Dermis blood vessel endothelial cell (primary cell): Measurements from ENCODE around the gene GAREM1. TPM values are rescaled to one million over a fixed set of nuclear protein-coding genes. Genes with fewer than 3 reads are reported as not detected.

Experiments
- DNase-seq: peaks from one replicate; pipeline ENCODE4 v3.0.0; 2010
- total RNA-seq: library from RNA; depleted of rRNA; stranded (reverse); fragments of >200 nt; gene quantifications from 2 replicates; pipeline ENCODE4 v1.2.3, GENCODE V29; 2014

Gene GAREM1
- total RNA-seq, 1 donor from 2014 or later: 1.4 TPM

DNA sequence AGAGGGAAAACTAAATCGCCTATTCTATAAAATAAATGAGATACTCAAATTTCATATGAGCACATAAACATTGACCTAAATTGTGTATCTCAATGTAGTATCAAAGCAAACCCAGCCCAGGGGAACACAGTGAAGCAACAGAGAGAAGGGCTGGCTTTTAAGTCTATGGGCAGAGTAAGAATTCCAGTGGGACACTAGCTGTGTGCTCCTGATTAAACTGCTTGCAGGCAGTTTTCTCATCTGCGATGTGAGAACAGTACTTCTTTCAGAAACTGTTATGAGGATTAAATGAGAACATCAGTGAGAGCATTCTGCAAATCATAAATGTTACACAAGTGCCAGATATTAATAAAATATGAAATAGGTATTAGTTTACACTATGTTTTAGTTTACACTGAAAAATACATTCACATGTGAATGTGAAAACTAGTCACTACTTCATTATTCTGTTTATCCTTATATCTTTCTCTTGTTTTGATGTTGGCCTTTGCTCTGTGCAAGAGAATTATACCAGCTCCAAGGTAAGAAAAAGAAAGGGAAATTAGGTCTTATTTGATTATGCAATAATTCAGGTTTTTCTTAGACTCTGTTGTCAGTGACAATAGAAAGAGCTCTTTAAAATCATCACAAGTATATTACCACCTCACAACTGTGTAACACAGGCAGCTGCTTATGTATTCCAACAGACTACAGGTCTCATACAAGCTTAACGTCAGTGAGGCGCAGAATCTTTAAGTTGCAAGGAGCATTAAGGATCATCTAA is 47.5 kb downstream of the GAREM1 start:
- no peak for DNase-seq

DNA sequence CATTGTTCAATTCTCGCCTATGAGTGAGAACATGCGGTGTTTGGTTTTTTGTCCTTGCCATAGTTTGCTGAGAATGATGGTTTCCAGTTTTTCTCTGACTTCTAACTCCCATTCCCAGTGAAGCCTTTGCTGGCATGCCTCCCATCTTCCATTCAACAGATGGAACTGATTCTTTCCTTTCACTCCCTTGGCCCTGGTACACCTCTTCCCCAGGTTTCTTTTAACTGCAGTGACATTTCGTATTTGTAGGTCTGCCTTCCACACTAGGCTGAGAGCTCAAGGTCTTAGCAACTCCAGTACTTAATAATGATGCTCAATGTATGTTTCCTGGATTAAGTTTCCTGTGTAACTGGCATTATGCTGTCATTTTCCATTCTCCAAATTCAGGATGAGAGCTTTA is 48.5 kb downstream of the GAREM1 start:
- no peak for DNase-seq

DNA sequence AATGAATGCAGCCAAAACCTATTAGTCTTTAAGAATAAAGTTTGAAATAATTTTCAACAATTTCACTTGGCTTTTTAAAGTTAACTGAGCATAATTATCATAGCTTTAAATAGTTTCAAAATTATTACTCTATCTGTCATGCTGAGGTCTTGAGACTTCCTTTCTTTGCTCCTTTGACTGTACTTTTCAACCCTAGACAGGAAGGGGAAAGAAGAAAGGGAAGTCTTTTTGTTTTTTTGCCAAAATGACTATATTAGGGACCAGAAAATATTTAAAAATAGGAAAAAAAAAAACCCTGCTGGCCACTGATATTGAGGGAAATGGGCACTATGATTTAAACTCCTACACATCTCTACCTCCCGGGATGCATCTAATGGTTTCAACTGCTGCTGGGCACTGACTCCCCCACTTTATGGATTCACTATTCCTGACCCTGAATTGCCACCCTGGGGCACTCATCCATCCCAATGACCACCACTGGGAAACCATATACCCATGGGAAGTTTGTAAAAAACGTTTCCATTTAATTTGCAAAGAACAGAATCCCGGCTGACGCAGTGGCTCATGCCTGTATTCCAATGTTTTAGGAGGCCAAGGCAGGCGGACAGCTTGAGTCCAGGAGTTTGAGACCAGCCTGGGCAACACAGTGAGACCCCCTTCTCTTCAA is 50.5 kb downstream of the GAREM1 start:
- no peak for DNase-seq

DNA sequence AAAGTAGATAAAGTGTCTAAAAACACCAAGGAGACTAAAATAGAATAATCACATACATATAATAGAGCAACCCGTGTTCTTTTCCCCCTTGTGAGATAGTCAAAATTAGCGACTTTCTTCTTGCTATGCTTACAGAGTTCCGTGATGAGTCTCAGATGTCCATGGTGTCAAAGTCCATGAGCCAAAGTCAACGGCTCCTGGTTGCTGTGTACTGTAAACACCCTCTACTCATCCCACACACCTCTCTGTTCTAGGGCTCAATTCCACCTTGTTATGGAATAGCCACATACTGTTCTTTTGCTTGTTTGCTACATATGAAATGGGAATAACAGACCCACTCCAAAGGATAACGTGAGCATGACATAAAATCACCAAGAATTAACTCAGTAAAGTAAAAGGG is 52.5 kb downstream of the GAREM1 start:
- no peak for DNase-seq

DNA sequence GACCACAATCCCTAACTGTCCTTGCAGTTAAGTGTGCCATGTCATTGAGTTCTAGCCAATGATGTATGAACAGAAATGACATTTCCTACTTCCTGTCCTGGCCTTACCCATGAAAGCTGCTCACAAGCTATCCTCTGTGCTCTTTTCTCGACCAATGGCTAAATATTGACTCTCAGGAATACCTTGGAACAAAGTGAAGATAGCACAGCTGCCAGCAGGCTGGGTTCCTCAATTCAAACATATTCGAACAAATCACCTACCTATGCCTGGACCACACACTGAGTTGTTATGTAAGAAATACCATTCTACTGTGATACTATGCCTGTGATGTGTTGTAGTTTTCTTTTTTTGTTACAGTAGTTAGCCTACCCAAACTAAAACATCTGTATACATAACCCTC is 65.1 kb downstream of the GAREM1 start:
- DNase-seq: no peak

DNA sequence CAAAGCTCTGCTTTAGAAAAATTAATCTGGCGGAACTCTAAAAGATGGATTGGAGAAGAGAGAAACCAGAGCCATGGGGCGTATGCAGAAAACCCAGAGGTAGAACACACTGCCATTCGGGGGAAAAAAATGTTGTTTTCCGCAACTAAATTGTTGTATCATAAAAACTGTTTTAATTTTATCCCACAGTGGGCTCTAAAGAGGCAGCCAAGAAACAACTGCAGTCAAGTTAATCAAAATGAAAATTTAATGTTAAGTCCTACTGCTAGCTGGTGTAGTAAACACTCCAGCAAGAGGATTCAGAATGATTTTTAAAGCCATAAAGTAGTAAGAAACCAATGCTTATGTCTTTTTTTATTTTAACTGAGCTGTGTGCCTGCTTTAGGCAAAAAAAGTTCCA is 69.1 kb downstream of the GAREM1 start:
- no peak for DNase-seq

DNA sequence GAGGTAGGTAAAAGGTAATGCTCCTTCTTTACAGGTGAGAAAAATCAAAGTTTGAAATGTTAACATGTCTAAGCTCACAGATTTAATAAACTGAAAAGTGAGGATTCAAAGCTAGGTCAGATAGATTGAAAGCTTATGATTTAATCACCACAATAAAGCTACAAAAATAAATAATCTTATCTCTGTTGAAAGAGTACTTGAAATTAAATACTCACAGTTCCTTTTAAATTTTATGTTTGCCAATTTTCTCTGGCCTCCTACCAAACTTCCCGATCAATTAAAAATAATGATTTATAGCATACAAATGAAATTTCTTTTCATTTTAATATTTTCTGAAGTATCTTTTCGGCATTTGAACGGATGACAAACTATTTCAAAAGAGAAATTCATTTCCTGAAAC is 77.3 kb downstream of the GAREM1 start:
- DNase-seq: no peak

DNA sequence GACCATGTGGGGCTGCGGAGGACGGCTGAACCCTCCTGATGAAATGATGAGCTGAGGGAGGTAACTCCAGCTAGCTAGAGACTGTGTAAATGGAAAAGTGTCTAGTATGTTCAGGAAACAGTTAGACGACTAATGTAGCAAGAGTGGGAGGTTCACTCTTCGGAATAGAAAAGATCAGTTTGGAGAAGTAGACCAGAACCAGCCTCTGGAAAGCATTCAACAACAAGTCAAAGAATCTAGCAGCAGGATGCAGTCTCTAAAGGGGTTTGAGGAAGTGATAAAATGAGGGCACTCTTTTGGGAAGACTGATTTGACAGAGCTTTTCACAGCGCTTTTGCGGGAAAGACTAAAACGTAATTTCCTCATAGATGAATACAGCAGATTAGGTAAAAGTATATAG is 79.6 kb downstream of the GAREM1 start:
- DNase-seq: no peak

DNA sequence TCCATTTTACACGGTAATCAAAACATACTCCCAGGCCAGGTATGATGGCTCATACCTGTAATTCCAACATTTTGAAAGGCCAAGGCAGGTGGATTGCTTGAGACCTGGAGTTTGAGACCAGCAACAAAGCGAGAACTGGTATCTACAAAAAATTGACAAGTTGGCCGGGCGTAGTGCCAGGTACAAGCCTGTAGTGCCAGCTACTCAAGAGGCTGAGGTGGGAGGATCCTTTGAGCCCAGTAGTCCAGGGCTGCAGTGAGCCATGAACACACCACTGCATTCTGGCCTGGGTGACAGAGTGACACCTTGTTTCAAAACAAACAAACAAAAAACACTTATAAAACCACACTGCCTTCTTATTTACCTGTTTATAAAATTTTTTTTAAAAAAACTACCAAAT is 80.8 kb downstream of the GAREM1 start:
- DNase-seq: no peak

DNA sequence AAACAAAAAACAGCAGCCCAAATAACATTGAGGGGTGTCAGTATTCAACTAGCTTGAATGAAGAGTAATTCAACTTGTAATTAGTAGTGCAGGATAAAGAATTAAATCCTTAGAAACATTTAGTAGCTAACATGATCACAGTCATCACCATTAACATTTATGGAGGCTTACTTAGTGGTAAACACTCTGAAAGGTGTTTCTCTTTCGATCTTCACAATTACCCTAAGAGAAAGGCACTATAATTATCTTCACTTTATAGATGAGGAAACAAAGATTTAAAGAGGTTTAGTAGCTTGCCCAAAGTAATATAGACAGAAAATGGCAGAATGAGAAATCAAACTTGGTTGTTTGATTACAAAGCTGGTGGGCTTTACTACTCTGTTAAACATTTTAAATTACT is 81.5 kb downstream of the GAREM1 start:
- DNase-seq: no peak

DNA sequence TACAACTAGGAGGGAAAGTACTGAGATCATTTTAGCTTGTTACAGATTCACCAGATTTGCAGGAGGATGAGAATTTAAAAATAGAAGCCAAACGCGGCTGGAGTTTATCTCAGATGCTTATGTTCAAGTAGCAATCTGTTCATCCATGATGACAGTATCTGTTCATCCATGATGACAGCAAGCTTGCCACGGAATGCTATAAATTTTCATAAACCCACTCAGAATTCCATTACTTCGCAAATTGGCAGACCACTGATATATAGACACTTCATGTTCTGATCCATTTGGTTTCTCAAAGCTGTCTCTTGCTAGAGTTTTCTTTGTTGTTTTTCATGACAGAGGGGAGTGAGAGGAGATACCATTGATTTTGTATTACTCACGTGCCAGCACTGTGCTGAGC is 84.2 kb downstream of the GAREM1 start:
- DNase-seq: no peak

DNA sequence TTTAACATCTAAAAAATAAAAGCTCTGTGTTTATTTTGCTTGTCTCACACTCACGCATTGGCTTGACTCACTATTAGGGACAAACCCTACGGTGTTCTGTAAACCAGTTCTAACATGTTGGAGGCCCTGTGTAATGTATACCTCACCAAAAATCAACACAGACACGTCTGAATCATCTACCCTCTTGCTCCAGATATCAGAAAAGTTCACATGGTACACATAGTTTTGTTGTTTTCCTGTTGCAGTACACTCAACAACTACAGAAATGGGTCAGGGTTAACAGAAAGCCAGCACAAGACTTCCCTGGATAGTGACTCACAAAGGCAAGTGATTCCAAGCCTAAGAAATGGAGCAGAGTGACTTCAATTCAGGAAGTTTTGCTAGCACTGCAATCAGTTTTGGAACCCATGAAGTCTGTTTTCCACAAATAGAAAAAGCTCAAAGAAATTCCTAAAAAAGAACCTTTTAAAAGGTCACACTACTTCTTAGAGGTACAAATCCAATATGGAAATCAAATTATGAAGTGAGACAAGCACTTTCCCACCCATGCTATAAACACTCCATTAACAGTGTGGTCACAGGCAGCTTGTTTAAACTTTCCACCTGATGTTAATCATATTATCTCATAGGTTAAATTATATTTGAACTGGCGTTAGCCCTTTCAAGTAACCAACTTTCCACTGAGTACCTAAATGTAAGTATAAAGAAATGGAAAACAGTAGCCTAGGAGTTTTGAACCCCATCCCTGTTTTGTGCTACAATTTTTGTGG is 87.4 kb downstream of the GAREM1 start:
- peak; percentile 96 for DNase-seq

DNA sequence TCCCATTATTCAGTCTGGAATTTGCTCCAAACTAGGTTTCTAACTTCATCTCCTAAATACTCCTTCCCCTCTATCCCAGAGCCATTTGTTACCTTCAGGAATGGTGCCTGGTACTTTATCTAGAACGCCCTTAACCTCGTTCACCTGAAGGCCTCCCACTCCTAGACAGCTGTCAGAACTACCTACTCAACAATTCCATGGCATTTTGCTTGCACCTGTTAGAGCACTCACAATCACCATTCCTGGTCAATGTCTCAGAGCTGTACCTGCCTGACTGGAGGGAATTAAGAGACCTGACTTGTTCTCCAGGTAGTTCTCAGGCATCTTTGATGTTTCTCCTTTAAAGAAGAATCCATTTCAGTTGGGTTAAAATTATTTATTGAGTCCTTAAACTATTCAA is 88.9 kb downstream of the GAREM1 start:
- no peak for DNase-seq

DNA sequence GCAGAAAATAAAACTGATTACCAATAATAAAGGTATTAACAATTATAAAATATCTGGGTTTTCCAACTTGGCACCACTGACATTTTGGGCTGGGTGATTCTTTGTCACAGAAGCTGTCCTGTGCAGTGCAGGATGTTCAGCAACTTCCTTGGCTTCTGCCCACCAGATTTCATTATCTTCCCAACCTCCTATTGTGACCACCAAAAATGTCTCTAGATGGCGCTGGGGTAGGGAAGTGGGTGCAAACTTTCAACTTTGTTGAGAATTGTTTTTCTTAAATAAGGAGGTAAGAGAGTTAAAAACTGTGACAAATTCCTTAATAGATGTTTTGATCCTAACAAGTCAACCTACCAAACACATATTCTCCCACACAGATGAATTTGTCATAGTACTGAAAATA is 90.1 kb downstream of the GAREM1 start:
- DNase-seq: peak; percentile 6

DNA sequence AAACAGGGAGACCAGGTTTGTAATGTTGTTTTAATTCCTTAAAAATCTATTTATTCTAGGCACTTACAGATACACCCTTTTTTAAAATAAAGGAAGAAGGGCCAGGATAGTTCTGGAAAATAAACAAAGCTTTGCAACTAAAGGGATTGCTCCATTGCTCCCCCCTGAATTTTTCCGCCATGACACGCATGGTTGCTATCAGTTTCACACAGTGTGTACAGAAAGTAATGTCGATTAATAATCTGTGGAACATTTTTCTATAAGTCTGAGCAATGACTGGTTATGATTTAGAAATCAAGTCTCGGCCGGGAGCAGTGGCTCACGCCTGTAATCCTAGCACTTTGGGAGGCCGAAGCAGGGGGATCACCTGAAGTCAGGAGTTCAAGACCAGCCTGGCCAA is 90.8 kb downstream of the GAREM1 start:
- no peak for DNase-seq

DNA sequence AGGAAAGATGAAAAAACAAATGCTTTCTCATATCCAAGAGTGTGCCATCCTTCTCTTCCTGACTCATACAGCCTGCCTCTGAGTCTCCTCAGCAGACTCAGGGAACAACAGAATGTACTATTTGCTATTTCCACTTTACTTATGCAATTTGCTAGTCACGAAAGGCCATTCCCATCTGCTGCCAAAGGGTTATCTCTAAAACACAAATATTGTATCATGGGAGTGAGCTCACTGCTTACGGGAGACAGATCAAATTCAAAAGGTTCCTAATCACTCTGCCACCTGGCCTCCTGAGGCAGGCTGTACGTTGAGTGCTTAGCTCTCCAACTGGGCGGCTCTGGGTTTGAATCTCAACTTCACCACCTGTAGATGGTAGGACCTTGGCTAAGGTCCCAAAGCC is 92.0 kb downstream of the GAREM1 start:
- peak; percentile 20 for DNase-seq

DNA sequence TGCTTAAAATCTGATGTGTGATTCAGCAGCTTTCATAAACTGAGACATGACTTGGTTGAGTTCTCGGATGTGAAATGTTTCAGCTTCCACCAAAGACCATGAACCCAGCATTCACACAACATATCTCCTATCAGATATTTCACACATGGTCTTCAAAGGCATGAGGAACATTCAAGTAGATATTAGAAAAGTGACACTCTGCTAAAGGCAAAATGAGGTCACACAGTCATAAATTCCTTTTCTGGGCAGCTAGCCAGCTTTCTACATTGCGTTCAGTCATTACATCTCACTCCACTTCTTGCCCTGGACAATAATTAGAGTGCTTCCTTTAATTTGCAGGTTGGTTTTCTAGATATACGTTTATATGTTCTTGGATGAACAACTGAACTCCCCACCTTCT is 96.7 kb downstream of the GAREM1 start:
- peak; percentile 72 for DNase-seq

DNA sequence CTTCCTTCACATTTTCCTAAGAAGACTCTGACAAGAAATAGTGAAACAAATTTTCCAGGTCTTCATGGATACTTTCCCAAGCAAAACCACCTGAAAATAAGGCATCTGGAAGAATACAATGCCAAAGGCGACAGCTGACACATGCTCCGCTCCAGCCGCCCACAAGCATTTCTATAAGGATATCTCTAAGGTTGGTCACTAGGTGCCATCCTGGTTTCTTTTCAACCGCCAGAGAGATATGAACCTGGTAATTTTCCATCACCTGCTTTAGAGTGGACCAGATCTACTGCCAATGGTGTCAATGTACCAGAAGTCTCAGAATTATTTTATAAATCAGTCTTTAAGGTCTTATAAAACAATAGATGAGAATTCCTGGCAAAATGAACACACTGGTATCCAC is 97.2 kb downstream of the GAREM1 start:
- no peak for DNase-seq

DNA sequence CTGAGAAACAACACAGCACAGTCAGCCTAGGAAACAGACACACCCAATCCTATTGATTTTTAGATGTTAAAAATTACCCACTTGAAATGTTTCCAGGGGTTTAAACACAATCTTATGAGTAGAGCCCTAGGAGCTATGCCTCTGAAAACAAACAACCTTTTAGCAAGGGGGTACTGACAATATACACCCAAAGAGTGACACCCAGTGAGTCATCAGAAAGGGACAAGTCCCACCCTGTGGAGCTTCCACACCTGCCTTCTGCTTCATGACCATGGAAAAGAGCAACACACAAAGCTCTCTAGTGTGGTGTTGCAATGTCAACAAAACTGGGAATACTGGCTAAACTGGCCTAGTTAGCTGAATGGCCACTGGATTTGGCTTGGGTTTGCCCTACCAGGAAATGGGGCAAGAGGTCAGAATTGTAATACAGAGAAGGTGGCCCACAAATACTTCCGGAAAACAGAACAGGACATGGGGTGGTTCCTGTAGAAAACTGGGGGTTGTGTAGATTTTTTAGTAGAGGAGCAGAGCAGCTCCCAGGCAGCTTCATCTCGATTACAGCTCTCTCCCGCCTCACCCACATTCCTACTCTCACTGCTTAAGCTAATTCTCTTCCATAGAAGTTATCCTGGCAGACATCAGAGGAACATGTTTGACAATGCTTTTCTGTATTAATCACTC is 98.2 kb downstream of the GAREM1 start:
- no peak for DNase-seq

DNA sequence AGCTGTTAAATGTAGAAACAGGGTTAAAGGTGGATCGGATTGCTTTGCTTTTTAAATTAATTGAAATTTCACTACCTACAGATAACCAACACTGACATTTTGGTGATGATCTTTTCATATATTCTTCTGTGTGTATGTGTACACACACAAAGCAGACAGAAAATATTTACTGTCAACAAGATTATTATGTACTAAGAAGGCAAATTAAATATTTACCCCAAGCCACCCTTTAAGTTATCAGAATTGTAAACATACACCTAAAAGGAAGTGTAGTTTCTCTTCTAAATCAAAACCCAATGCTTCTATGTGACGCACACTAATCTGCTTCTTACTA is 98.7 kb downstream of the GAREM1 start:
- no peak for DNase-seq

DNA sequence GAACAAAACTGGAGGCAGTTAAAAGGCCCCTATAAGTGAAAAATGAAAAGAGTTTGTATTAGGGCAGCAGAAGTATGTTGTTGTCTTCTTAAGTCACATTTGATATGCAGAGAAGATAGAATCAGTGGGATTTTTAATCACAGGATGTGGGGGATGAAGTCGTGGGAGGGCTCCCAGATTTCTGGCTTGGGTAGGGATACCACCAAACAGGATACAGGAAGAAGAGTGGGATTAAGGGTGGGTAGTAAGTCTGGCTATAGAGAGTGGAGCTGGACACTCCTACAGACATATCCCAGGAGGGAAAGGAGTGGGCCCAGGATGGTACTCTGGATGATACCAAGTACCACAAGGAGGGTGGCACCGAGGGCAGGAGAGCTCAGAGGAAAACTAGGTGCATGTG is 99.3 kb downstream of the GAREM1 start:
- no peak for DNase-seq

DNA sequence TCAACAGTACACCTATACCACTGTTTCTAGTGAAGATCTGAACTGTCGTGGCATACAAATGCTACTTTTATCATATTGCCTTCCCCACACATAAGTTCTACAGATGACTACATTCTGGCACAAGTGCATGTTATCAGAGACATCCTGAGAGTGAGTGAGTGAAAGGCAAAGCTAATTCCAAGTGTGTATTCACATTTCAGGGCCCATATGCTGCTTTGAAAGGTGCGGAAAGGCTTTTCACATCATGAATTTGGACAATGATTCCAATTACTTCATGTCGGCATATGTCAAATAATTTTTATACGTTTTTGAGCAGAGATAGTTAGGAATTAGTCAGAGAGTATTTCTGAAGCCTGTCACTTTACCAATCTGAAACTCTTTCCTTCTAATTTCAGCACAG is 101.7 kb downstream of the GAREM1 start:
- DNase-seq: no peak

DNA sequence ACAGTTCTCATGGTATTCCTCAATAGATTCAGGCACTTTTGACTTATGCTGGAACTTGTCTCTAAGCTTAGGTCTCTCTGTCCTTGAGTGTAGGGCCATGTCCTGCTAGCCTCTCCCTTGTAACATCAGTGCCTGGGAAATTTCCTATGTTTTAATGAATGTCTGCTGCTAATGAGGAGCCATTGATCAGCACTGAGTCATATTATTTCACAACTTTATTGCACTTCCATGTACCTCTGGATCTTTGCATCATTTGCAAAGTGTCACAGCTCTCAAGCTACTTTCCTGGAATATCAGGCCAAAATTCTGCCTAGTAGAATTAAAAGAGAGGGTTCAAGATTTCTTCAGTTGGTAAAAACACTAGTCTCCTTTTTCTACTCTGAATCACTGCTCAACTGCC is 102.5 kb downstream of the GAREM1 start:
- DNase-seq: no peak
